Lower leg skin (tissue), 4 donors: ENCODE results near the gene CNTNAP5. TPM values are rescaled to one million over a fixed set of nuclear protein-coding genes. Genes with fewer than 3 reads are reported as not detected.

Source experiments
- DNase-seq, 2 donors: peaks; one replicate each; pipeline ENCODE4 v3.0.0-alpha.2; 2019; ENCODE audit warnings: low spot score in 2 of 2
- H3K4me3 ChIP-seq: fragments of 200-600 bp; sonication (generic); 2 replicates; pipeline ENCODE4 v1.5.1; 2017; ENCODE audit warnings: mild to moderate bottlenecking, low read depth; ENCODE audit not compliant: poor library complexity, severe bottlenecking
- POLR2A ChIP-seq, 2 donors: fragments of 450-650 bp; IDR thresholded peaks; one replicate each; pipeline ENCODE4 v1.6.1; 2016 to 2017; ENCODE audit warnings: antibody characterized with exemption in 2 of 2, mild to moderate bottlenecking in 1 of 2, moderate library complexity in 1 of 2
- WGBS, 2 donors: methylation state at CpG; one replicate each; pipeline ENCODE4 v1.1.5; 2018; 5-methylcytosine and 5-hydroxymethylcytosine counted together
- intact Hi-C: fragments of 100-400 bp; cut with DNase I; formaldehyde crosslinking; loops from one replicate; pipeline ENCODE4 v1.15.0; 2023; ENCODE audit warnings: low total_unique reads
- total RNA-seq, 4 donors: library from RNA; depleted of rRNA; stranded (reverse); fragments of >200 nt; gene quantifications; one replicate each; pipeline ENCODE4 v1.1.0, GENCODE V29; 2016
- TF ChIP-seq, protein P1 (sequence below), 3 donors: fragments of 450-650 bp; IDR thresholded peaks; one replicate each; pipeline ENCODE4 v1.5.1; 2016; ENCODE audit warnings: antibody characterized with exemption in 3 of 3, mild to moderate bottlenecking in 3 of 3, moderate library complexity in 2 of 3

CNTNAP5 gene
- total RNA-seq, 4 donors from 2014 or later, result not detected

DNA sequence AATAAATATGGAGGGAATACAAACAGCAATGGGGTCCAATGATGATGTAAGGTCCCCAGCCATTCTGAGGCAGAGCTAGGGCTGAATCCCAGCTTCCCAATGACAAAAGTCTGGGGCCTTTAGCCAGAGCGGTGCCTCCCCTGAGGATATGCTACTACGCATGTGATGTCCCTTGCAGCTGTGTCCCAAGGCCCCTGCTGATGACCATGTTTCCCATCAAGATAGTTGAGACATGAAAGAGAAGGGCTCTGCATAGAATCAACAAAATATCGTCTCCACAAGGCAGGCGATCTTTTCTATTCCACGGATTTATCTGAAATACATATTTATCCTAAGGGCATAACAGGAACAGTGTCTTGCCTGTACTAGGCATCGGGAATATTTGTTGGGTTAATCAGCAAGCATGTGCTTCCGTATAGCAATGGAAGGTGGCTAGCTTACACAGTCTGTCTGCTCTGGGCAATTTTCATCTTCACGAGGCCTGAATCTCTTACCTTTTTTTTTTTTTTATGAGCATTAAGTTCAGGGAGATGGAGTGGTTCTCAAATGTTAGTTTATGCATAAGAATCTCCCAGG is 284.6 kb downstream of the CNTNAP5 start:
- 45 to 48% methylated on average over 8 of the region's 8 CpGs for WGBS, 2 donors
- TF ChIP-seq POLR2A (IDR thresholded peaks at IDR 0.05), result no peak
- TF ChIP-seq, protein P1, sequence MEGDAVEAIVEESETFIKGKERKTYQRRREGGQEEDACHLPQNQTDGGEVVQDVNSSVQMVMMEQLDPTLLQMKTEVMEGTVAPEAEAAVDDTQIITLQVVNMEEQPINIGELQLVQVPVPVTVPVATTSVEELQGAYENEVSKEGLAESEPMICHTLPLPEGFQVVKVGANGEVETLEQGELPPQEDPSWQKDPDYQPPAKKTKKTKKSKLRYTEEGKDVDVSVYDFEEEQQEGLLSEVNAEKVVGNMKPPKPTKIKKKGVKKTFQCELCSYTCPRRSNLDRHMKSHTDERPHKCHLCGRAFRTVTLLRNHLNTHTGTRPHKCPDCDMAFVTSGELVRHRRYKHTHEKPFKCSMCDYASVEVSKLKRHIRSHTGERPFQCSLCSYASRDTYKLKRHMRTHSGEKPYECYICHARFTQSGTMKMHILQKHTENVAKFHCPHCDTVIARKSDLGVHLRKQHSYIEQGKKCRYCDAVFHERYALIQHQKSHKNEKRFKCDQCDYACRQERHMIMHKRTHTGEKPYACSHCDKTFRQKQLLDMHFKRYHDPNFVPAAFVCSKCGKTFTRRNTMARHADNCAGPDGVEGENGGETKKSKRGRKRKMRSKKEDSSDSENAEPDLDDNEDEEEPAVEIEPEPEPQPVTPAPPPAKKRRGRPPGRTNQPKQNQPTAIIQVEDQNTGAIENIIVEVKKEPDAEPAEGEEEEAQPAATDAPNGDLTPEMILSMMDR (IDR thresholded peaks at IDR 0.05), result no peak
- intact Hi-C loops, result no loop called here
- H3K4me3 ChIP-seq, result no peak overlapping the region
- no peak for DNase-seq

DNA sequence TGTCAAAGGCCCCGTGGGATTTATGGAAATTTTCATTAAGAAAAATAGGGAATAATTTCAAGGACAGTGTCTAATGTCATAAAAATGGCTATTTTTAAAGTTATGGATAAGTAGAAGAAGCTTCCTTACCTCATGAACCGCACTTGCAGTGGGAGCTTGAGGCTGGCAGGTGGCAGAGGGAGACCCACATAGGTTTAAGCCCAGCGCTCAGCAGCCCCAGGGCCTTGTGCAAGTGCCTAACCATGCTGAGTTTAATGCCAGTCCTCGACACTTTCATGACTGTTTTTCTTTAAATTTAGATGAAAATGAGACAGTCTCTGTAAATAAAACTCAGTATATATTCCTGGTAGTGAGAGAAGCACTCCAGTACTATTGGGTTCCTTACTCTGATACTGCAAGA is 285.6 kb downstream of the CNTNAP5 start:
- DNase-seq, result no peak
- WGBS, 2 donors, result 72 to 77% methylated on average over 4 of the region's 4 CpGs
- intact Hi-C loops, result no loop called here
- H3K4me3 ChIP-seq, result no peak overlapping the region
- no peak for TF ChIP-seq POLR2A (IDR thresholded peaks at IDR 0.05)
- TF ChIP-seq, protein P1 (IDR thresholded peaks at IDR 0.05), result no peak

DNA sequence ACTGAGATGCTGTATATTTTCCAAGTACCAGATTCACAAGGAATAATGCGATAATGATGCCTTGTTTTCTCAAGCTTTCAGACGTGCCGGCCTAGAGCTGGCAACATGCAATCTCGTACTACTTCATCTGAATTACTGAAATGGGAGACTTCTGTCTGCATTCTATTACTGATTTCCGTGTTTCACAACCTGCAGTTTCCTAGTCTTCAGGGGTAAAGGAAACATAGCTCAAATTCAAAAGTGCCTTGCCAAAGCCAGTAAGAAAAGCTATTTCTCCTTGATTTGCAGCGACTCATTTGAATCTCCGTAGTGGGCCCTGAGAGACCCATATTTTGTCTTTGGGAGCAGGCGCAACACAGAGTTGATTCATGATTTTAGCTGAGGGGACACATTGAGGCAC is 289.0 kb downstream of the CNTNAP5 start:
- intact Hi-C loops, result no loop called here
- no peak for DNase-seq
- H3K4me3 ChIP-seq, result no peak overlapping the region
- WGBS, 2 donors, result 85% methylated on average over 8 of the region's 8 CpGs
- no peak for TF ChIP-seq POLR2A (IDR thresholded peaks at IDR 0.05)
- TF ChIP-seq, protein P1 (IDR thresholded peaks at IDR 0.05), result no peak

DNA sequence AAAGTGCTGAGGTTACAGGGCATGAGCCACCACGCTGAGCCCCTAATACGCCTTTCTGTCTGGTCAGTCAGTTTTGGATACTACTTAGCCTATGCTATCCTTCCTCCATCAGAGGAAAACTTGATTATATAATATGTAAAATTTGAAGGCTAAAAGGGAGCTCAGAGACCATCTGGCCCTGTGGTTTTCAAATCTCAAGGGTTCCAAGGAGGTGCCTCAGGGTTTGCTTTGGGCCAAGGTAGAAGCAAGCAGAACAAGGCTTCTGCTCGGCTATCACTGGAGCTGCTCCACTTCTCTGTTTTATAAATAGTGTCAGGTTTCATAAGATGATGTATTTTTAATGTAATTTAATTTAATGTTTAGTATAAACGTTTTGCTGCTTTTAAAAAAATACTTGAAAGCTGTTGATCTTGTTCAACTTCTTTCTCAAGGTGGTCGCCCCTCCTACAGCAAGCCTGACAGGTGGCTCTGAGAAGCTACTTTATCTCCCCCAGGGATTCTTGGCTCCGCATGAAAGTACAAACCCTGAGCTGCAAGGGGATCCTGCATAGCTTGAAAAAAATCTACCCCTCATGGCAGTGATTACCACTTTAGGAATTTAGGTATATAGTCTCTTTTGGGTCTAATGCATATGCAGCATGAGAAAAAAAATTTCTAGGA is 290.3 kb downstream of the CNTNAP5 start:
- H3K4me3 ChIP-seq, result no peak overlapping the region
- no peak for TF ChIP-seq POLR2A (IDR thresholded peaks at IDR 0.05)
- TF ChIP-seq, protein P1 (IDR thresholded peaks at IDR 0.05), result no peak
- WGBS, 2 donors, result 52 to 55% methylated on average over 6 of the region's 6 CpGs
- intact Hi-C loops, result no loop called here
- no peak for DNase-seq

DNA sequence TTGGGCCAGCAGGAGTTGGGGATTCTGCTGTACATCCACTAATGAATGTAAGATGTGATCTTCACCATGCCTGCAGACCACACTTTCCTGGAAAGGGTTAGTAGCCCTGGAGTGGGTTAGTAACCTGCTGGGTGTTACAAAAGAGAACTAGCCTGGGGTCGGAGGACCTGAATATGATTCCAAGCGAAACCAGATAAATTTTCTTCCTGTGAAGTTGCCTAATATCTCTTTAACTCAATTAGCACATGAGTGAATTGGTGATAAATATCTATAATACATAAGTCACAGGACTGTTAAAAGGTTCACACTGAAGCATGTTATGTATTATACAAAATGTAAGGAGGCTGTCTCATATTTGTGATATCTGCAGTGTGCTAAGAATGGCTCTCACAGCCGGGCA is 291.0 kb downstream of the CNTNAP5 start:
- no peak for TF ChIP-seq POLR2A (IDR thresholded peaks at IDR 0.05)
- TF ChIP-seq, protein P1 (IDR thresholded peaks at IDR 0.05), result no peak
- 59 to 64% methylated on average over 3 of the region's 3 CpGs for WGBS, 2 donors
- no peak overlapping the region for H3K4me3 ChIP-seq

More for the DNA sequence above, 291.0 kb downstream of the CNTNAP5 start:
- no peak for DNase-seq
- intact Hi-C loops, result no loop called here
